Mesothelial cell of epicardium (in vitro differentiated cells): Measurements from ENCODE around the gene DGKQ. TPM values are rescaled to one million over a fixed set of nuclear protein-coding genes. Genes with fewer than 3 reads are reported as not detected.
"Not testable (repeated sequence)": the region's sequence is repeated elsewhere in the genome, so short reads cannot be mapped to it uniquely, and the experiment has no call there.

Experiments used
- DNase-seq, 2 experiments: peaks; one replicate each; pipeline ENCODE4 v3.0.0; 2021; ENCODE audit warnings: low spot score in 2 of 2; ENCODE audit not compliant: unreplicated experiment in 2 of 2
- H3K27ac Mint-ChIP-seq: 2 replicates; pipeline ENCODE4 v1.8.0; 2021; ENCODE audit warnings: mixed read lengths
- H3K27me3 Mint-ChIP-seq: 2 replicates; pipeline ENCODE4 v1.8.0; 2021; ENCODE audit warnings: low read depth, mixed read lengths
- H3K36me3 Mint-ChIP-seq: 2 replicates; pipeline ENCODE4 v1.8.0; 2021; ENCODE audit warnings: mixed read lengths
- H3K4me1 Mint-ChIP-seq: 2 replicates; pipeline ENCODE4 v1.8.0; 2021; ENCODE audit warnings: mixed read lengths
- H3K4me3 Mint-ChIP-seq: 2 replicates; pipeline ENCODE4 v1.8.0; 2021; ENCODE audit warnings: mild to moderate bottlenecking, moderate library complexity, mixed read lengths
- H3K9me3 Mint-ChIP-seq: 2 replicates; pipeline ENCODE4 v1.8.0; 2021; ENCODE audit warnings: mixed read lengths
- total RNA-seq: library from RNA; stranded (reverse); gene quantifications from 3 replicates; pipeline ENCODE4 v1.2.1, GENCODE V29; 2021
- TF ChIP-seq, protein P1 (sequence below): fragments of 200-600 bp; sonication (generic); IDR thresholded peaks from one replicate; pipeline ENCODE4 v1.5.0; 2021; ENCODE audit warnings: antibody characterized with exemption; ENCODE audit not compliant: unreplicated experiment

DGKQ gene
- total RNA-seq, 1 donor from 2014 or later, result 15.6 TPM

DNA sequence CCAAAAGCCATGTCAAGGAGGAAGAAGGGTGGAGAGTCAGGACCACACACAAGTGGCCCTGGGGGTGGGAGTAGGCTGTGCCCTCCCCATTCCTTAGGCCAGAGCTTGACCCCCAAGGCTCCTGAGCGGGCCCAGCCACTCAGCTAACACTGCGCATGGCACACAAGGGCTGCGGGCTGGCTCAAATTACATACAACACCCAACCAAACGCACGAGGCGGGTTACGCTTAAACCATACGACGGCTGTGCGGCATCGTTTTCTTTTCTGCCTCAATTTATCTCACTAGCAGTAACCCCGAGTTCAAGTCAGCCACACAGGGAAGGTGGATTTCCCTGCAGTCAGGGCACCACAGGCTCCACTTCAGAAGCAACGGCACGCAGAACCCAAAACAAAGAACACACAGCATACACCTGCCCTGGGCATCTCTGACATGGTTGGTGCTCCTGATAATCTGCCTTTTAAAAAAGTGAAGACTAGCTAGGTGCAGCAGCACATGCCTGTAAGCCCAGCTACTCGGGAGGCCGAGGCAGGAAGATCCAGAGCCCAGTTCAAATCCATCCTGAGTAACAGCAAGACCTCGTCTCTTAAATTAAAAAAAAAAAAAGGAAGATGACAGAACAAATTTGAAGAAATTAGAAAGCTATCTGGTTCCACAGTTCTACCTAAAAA lies 44.1 kb downstream of the DGKQ start:
- no peaks in the 10 kb centered on the region for H3K9me3 Mint-ChIP-seq
- H3K27ac Mint-ChIP-seq, result no peak overlapping the region
- H3K27me3 Mint-ChIP-seq, result no peaks in the 10 kb centered on the region
- no peaks in the 10 kb centered on the region for H3K36me3 Mint-ChIP-seq
- no peak overlapping the region for H3K4me3 Mint-ChIP-seq
- H3K4me1 Mint-ChIP-seq, result peaks cover 32% of the 10 kb centered on the region
- DNase-seq, result peak in 1 of 2 experiments; percentile 24
- TF ChIP-seq, protein P1, sequence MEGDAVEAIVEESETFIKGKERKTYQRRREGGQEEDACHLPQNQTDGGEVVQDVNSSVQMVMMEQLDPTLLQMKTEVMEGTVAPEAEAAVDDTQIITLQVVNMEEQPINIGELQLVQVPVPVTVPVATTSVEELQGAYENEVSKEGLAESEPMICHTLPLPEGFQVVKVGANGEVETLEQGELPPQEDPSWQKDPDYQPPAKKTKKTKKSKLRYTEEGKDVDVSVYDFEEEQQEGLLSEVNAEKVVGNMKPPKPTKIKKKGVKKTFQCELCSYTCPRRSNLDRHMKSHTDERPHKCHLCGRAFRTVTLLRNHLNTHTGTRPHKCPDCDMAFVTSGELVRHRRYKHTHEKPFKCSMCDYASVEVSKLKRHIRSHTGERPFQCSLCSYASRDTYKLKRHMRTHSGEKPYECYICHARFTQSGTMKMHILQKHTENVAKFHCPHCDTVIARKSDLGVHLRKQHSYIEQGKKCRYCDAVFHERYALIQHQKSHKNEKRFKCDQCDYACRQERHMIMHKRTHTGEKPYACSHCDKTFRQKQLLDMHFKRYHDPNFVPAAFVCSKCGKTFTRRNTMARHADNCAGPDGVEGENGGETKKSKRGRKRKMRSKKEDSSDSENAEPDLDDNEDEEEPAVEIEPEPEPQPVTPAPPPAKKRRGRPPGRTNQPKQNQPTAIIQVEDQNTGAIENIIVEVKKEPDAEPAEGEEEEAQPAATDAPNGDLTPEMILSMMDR, result no peak

DNA sequence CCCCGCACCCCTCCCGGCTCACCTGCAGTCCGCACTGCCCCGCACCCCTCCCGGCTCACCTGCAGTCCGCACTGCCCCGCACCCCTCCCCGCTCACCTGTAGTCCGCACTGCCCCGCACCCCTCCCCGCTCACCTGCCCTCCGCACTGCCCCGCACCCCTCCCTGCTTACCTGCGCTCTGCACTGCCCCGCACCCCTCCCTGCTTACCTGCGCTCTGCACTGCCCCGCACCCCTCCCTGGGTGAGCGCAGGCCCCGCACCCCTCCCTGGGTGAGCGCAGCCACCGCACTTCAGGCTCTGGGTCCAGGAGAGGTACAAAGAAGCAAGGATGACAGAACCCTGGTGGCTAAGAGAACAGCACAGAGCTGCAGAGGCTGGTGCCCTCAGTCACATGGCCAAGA lies 45.8 kb downstream of the DGKQ start:
- DNase-seq, result peak in 1 of 2 experiments; percentile 20
- not testable (repeated sequence) for H3K27ac Mint-ChIP-seq

DNA sequence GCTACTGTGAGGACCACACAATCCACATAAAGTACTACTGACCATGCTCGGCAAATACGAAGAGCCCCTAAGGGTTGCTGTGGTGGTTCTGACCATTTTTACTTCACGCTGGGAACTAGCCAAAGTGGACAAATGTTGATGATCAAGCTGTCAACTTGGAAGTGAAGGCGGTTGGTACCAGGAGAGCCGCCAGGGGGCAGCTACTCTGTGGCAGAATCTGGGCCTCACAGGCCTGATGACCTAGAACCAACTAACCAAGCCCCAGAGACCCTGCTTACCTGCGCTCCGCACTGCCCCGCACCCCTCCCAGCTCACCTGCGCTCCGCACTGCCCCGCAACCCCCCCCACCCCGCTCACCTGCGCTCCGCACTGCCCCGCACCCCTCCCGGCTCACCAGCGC lies 46.8 kb downstream of the DGKQ start:
- H3K4me1 Mint-ChIP-seq, result peaks cover 22% of the 10 kb centered on the region
- H3K9me3 Mint-ChIP-seq, result no peaks in the 10 kb centered on the region
- H3K36me3 Mint-ChIP-seq, result peaks cover 6% of the 10 kb centered on the region
- peak in 1 of 2 experiments; percentile 48 for DNase-seq
- H3K27ac Mint-ChIP-seq, result no peak overlapping the region
- H3K27me3 Mint-ChIP-seq, result no peaks in the 10 kb centered on the region
- TF ChIP-seq, protein P1, result peak; percentile 31
- H3K4me3 Mint-ChIP-seq, result no peak overlapping the region

More for the DNA sequence above, 45.8 kb downstream of the DGKQ start:
- H3K9me3 Mint-ChIP-seq, H3K36me3 Mint-ChIP-seq, H3K27me3 Mint-ChIP-seq, H3K4me3 Mint-ChIP-seq: not testable (repeated sequence)
- peaks cover 26% of the 10 kb centered on the region for H3K4me1 Mint-ChIP-seq

DNA sequence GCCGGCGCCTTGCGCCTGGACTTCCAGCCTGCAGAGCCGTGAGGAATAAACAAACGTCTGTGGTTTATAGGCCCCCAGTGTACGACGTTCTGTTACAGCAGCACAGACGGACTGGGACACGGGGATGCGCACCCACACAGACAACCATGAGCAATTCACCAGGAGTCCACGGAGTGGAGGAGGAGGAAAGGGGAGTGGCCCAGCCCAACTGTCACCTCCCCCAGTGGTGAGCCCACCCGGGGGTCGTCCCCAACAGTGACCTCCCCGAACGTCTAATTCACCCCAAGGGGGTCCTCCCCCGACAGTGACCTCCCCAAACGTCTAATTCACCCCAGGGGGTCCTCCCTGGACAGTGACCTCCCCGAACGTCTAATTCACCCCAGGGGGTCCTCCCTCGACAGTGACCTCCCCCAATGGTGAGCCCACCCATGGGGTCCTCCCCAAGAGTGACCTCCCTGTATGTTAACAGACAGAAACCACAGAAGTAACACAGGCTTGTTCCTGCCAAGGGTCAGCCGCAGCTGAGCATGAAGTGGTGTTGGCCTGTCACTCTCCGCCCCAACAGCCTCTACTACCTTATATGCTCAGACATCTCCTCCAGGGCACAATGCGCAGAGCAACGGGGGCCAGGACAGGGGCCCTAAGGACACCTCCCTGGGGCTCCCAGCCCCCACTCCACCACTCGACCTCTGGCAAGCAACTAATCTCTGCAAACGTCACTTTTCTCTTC lies 47.4 kb downstream of the DGKQ start:
- Mint-ChIP-seq H3K36me3 (peaks cover 6% of the 10 kb centered on the region), H3K9me3 (no peaks in the 10 kb centered on the region)

DNA sequence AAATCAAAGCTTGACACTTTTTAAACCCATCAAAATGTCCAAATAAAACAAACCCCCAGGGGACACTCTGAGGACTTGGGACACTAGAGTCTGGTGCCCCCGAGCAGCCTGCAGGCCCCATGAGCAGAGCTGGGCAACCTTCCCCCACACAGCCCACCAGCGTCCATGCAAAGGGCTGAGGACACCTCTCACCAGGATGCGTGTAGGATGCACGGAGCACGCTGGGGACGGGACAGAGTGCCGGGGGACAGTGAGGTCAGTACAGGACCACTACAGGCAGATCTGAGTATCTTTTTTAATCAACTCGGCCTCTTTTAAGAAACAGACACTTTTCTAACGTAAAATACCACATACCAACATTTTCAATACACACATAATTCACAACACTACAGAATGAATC lies 48.2 kb downstream of the DGKQ start:
- peaks cover 8% of the 10 kb centered on the region for H3K4me1 Mint-ChIP-seq
- H3K36me3 Mint-ChIP-seq, result peaks cover 6% of the 10 kb centered on the region
- no peaks in the 10 kb centered on the region for H3K27me3 Mint-ChIP-seq
- no peak overlapping the region for H3K4me3 Mint-ChIP-seq
- DNase-seq, result peak in 1 of 2 experiments; percentile 16
- no peaks in the 10 kb centered on the region for H3K9me3 Mint-ChIP-seq
- TF ChIP-seq, protein P1, result no peak
- H3K27ac Mint-ChIP-seq, result no peak overlapping the region

More for the DNA sequence above, 47.4 kb downstream of the DGKQ start:
- Mint-ChIP-seq H3K27me3 (no peaks in the 10 kb centered on the region), H3K4me1 (peaks cover 16% of the 10 kb centered on the region), H3K27ac (no peak overlapping the region), H3K4me3 (no peak overlapping the region)
- peak in 1 of 2 experiments; percentile 35 for DNase-seq
- TF ChIP-seq, protein P1, result no peak
